Sciatic nerve (tissue), 2 donors: ENCODE results near the gene STOX2. TPM values are rescaled to one million over a fixed set of nuclear protein-coding genes. Genes with fewer than 3 reads are reported as not detected.

Experiments
- ATAC-seq: fragments of 200-7000 bp; cut with Tn5 transposase; one replicate; pipeline ENCODE4 v1.9.1; 2020; ENCODE audit warnings: mild to moderate bottlenecking, moderate library complexity
- DNase-seq: peaks from one replicate; pipeline ENCODE4 v3.0.0-alpha.2; 2020; ENCODE audit warnings: low spot score
- intact Hi-C: fragments of 100-400 bp; cut with DNase I; formaldehyde crosslinking; loops from one replicate; pipeline ENCODE4 v1.14.2; 2022
- total RNA-seq: library from RNA; stranded (reverse); fragmentation: NEBNext Ultra II Directional; extraction: Animal tissue kit (Norgen Biotek cat#: 25700); gene quantifications from one replicate; pipeline ENCODE4 v1.2.1, GENCODE V29; 2021
- donor health status: DM: no; HTN: no; CAD: no.
- donor health status: DM: no; HTN: no; CAD: no.

The STOX2 gene
- total RNA-seq, 1 donor from 2014 or later = 19.2 TPM

DNA sequence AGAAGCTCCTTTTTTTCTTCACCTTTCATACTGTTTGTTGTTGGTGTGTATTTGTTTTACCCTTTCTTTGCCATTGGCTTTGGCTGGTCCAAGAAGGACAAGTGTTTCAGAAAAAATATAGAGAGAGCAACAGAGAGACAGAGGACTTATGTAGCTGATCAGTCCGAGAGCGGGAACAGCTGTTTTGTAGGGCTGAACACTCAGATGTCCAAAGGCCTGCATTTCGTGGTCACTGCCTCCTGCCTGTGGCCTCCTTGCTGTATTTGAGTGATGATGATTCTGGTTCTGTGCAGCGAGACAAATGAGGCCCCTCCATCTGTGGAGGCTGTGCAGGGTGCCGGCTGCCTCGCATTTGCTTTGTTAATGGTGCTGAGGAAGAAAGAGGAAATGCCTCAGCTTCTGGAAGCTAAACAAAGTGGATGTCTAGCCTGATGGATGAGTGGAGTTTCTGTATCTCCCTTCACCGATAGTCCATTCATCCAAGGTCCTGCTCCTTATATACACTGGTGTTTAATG, 19.8 kb upstream of the STOX2 start:
- DNase-seq (no peak), ATAC-seq (no peak)
- intact Hi-C loops = loop anchor here (2.0 kb wide), 1 partner anchor 16 kb away; no protein-coding TSS in a partner anchor

DNA sequence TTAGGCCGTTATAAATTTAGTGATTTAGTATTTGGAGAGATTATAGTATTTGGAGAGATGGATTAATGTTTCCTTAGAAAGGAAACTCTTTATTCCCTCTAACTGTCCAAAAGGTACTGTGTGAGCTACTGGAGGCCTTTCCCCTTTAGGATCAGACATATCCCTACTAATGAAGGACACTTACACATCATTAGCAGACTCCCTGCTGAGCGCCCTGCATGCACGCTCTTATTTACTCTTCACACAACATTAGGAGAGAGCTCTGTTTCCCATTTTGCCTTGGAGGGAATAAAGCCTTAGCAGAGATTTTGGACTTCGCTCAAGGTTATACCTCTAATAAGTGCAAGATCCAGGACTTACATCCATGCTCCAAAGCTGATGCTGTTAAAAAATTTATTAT, 17.8 kb upstream of the STOX2 start:
- ATAC-seq (no peak), DNase-seq (no peak)
- intact Hi-C loops = no loop called here

GRCh38 chr4:183888564-183888963, 16.5 kb upstream of the STOX2 start:
- no peak for ATAC-seq
- intact Hi-C loops = no loop called here
- no peak for DNase-seq

DNA sequence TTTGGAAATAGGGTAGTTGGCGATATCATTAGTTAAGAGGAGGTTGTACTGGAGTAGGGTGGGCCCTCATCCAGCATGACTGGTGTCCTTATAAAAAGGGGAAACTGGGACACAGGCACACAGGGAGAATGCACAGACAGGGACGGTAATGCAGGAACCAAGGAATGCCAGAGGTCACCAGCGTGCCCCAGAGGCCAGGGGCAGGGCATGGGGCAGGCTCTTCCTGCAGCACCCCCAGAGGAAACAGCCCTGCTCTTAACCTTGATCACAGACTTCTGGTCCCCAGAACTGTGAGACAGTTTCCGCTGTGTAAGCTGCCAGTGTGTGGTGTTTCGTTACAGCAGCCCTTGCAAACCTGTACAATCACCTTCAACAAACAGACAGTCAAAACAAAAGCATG, 15.9 kb upstream of the STOX2 start:
- ATAC-seq = no peak
- intact Hi-C loops = no loop called here
- no peak for DNase-seq

- intact Hi-C loops = no loop called here
- no peak for DNase-seq
- ATAC-seq = no peak
These were observed 7.9 kb upstream of the STOX2 start for GRCh38 chr4:183897193-183897592.

GRCh38 chr4:183898456-183898855, 6.7 kb upstream of the STOX2 start:
- intact Hi-C loops = no loop called here
- DNase-seq = no peak
- ATAC-seq = no peak

- DNase-seq (no peak), ATAC-seq (no peak)
These were observed 1.9 kb upstream of the STOX2 start for GRCh38 chr4:183903021-183903760.

DNA sequence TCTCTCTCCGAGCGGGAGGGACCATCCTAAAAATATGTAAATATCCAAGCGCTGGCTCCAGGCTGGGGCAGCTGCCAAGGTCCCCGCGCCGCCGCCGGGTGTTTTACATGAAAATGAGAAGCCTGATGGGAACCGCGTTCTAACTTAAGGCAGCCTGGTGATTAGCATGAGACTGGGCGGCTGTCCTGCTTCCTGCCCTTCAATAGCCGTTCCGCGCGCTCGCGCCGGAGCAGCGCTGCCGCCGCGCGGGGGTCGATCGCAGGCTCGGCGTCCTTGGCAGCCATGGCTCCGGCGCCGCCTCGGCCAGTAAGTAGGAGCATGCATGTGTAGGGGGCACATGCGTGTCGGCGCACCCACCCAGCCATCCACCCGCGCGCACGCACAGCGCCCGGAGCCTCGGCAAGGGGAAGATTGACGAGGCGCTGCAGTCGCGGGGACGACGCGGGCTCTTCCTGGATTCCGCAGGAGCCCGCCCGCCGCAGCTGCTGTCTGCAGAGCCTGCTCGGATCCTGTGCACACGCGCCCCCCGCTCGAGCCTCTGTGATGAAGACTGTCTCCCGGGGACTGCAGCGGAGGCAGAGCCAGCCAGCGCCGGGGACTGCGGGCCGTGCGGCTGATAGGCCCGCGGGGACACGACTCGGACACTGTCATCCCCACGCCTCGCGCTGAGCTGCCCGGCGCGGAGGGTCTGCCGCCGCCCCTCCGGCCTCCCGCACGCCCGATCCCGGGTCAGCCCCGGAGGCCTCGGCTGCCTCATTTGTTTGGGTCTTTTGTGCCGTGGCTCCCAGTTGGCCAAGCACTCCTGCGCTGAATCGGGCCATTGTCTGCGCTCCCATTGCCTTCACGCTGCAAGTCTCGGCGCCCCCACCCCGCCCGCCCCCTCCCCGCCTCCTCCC, 734 bp downstream of the STOX2 start:
- ATAC-seq (peak; percentile 61), DNase-seq (peak; percentile 66)
- intact Hi-C loops = no loop called here

More at GRCh38 chr4:183903021-183903760, 1.9 kb upstream of the STOX2 start:
- intact Hi-C loops = no loop called here

- ATAC-seq (no peak), DNase-seq (no peak)
- intact Hi-C loops = no loop called here
These were observed 1.3 kb downstream of the STOX2 start for GRCh38 chr4:183906489-183906738.

DNA sequence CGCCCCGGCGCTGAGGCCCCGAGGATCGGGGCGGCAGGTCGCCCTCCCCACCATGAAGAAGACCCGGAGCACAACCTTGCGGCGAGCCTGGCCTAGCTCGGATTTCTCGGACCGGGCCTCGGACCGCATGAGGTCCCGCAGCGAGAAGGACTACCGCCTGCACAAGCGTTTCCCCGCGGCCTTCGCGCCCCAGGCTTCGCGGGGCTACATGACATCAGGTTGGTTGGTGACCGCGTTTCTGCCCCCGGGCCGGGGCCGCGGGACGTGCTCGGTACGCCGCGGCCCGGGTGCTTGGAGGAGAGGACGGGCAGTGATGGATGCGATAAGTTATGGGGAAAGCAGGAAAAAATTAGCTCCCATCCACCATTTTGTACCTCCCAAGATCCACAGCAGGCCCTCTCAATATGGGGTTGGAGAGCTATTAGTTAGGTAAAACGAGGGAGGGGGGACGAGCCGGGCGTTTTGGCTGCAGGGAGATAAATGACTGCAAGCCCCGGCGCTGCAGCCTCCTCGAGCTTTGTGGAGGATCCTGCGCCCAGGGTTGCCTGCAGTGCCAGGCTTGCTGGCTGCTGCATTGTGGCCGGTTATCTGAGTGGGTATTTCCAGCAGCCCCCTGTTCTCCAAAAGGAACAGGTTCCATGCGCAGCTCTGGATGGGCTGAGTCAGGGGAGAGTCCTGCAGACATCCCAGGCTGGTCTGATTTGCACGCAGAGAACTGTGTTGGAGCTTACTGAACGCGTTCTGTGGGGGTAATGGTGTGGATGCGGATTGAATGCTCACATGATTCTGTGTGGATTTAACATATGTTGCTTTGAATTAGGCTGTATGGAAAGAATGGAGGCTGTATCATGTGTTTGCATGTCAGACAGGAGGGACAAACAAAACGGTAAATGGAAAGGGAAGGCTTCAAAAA, 1.9 kb downstream of the STOX2 start:
- peak; percentile 33 for ATAC-seq
- intact Hi-C loops = no loop called here
- peak; percentile 60 for DNase-seq

GRCh38 chr4:183907871-183908683, 3.0 kb downstream of the STOX2 start:
- DNase-seq (no peak), ATAC-seq (no peak)
- intact Hi-C loops = no loop called here

GRCh38 chr4:183909187-183909586, 4.1 kb downstream of the STOX2 start:
- intact Hi-C loops = no loop called here
- ATAC-seq (no peak), DNase-seq (no peak)

- intact Hi-C loops = no loop called here
- ATAC-seq = no peak
- DNase-seq = no peak
These were observed 4.7 kb downstream of the STOX2 start for GRCh38 chr4:183909801-183910200.

DNA sequence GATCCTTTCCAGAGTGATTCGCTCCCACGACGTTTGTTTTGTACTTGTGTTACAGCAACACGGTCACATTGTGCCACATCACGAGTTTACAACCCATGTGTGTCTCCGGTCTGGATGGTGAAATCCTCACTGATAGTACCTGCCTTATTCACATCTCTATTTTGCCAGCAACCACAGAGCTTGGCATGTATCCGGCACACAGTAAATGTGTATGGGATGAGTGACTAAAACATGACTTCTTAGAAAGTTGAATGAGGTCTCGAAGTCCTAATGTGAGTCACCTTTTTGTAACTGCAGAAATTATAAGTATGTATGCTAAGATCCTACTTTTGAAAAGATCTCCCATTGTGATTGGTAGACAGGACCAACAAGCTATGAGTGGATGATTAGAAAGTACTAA, 7.5 kb downstream of the STOX2 start:
- ATAC-seq (no peak), DNase-seq (no peak)
- intact Hi-C loops = no loop called here

DNA sequence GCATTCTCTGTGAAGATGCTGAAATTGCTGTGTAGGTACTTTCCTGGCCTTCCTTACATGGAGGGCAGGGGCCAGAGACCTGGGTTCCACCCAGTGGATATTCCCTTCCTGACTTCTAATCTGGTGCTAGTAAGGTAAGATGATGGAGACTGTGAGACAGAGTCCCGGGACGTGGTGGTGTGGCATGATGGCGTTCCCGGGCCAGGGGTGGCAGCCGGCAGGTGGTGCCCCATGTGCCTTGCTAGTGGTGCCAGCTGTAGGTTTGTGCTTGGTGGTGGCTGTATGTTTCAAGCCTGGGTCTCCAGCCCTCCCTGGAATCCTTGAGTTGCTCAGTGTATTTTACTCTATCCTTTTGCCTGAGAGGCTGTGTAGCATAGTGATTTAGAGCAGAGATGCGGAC, 10.9 kb downstream of the STOX2 start:
- ATAC-seq = no peak
- intact Hi-C loops = no loop called here

GRCh38 chr4:183918696-183919095, 13.6 kb downstream of the STOX2 start:
- no peak for ATAC-seq
- intact Hi-C loops = no loop called here
- DNase-seq = no peak

More for the DNA sequence above, 10.9 kb downstream of the STOX2 start:
- DNase-seq = no peak

DNA sequence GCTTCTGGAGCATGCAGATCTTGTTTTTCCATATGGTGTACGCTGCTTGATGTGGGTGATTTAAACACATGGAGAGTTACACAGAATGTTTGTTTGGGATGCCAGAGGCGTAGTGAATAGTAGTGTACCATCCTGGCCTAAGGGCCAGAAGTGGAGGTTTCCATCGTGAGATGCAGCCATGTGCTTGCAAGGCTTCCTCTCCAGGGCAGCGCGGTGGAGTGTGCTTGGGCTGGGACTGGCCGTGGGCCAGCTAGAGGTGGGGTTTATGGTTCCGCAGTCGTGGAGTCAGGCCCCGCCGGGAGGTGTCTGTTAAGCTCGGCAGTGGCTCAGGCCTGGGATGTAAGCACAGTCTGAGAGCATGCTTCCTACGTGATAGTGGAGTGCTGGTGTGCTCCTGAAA, 14.0 kb downstream of the STOX2 start:
- intact Hi-C loops = no loop called here
- DNase-seq (no peak), ATAC-seq (peak; percentile 51)

DNA sequence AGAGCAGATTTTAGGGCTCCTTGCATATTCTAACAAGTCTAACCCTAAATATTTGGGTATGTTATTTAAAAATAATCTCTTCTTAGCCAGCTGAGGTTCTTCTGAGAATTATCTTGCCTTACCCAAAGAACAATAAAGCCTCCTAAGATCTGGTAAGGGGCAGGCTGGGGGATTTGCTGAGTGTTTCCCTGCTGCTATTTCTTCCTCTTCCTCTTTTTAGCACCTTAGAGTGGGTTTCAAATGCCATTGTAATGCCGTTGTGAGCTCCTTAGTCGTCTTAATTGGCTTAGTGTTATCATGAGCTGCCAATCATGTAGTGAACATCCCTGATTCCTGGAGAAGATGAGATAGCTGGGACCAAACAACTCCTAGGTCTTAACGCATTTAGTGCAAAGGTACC, 15.4 kb downstream of the STOX2 start:
- intact Hi-C loops = no loop called here
- ATAC-seq = no peak
- DNase-seq = no peak

DNA sequence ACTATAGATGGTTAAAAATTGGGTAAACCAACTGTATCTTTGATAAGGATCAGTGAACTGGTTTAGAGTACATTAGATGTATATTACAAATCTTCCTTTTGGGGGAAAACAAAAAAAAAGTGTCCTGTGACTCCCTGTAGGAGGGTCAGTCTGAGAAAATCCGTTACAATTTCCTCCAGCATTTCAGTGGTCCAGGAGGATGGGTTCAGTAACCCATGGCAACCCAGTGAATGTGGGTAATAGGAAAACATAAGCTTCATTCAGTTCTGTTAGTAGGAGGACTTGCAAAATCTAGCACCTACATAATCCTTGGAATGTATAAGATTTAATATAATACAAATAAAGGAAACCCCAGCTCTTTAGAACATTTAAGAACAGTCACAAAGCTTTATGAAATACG, 16.2 kb downstream of the STOX2 start:
- ATAC-seq = no peak
- DNase-seq = no peak
- intact Hi-C loops = no loop called here
